ENCODE results near the gene ARL14. TPM values are rescaled to one million over a fixed set of nuclear protein-coding genes. Genes with fewer than 3 reads are reported as not detected.

The ARL14 gene
- total and polyA plus RNA-seq, 4 donors = 0.14 to 0.15 TPM; not detected in 2

DNA sequence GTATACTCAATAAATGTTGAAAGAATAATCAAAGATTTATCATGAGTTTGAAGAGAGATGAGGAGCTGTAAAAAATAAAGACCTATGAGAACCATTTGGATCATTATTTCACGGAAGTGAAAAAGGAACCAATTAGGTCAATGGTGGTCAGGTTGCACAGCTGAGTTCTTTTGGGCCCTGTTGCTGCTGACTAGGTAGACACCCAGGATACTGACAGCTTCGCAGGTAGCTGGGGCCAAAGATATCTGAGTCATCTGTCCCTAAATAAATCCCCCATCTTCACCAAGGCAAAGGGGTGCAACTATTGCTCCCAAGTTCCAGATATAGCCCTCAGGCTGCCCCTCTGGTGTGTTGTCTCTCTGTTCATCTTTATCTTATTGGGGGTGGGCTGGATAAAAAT is 5.0 kb upstream of the ARL14 start:
- no peaks in the 10 kb centered on the region for H3K36me3 ChIP-seq (ENCODE audit: control insufficient read depth in 4 of 4, insufficient read depth in 3 of 4, low read depth in 1 of 4, low read length in 3 of 4)
- peak overlapping the region; percentile 70 to 84 for H3K27ac ChIP-seq (ENCODE audit: low read depth in 1 of 2, low read length in 2 of 2)
- no peaks in the 10 kb centered on the region for H3K9me3 ChIP-seq (ENCODE audit: control insufficient read depth in 4 of 4, low read length in 3 of 4)
- DNase-seq (ENCODE audit: low spot score) = no peak
- no peak overlapping the region for H3K9ac ChIP-seq (ENCODE audit: low read depth in 1 of 2, low read length in 2 of 2)
- WGBS = 94% methylated on average over 2 of the region's 2 CpGs
- TF ChIP-seq SP1 (IDR thresholded peaks at IDR 0.05) (no peak), ZBTB33 (IDR thresholded peaks at IDR 0.05) (no peak)
- H3K4me3 ChIP-seq (ENCODE audit: low read depth in 1 of 3, low read length in 3 of 3) = no peak overlapping the region
- H3K27me3 ChIP-seq (ENCODE audit: control insufficient read depth in 4 of 4, insufficient read depth in 4 of 4, low read length in 3 of 4) = no peaks in the 10 kb centered on the region
- peaks cover 10 to 38% (median 20%) of the 10 kb centered on the region in 4 donors for H3K4me1 ChIP-seq (ENCODE audit: control insufficient read depth in 4 of 4, insufficient read depth in 4 of 4, low read length in 3 of 4)

DNA sequence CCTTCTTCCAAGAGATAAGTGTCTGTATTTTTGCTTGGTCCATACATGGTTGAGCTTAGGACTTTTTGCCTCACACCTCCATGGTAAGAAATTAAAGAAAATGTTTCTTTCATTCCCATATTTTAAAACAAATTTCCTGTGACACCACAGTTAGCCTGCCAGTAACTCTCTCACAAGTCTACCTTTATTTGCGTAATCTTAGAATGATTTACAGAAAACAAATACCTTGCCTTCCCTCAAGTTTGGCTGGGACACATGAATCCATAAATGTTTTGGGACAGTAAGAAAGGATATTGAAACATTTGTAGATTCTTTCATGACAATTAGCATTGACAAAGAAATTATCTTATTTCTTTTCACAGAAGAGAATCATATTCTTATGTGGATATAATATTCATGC is 3.8 kb upstream of the ARL14 start:
- H3K27me3 ChIP-seq (ENCODE audit: control insufficient read depth in 4 of 4, insufficient read depth in 4 of 4, low read length in 3 of 4) = no peaks in the 10 kb centered on the region
- H3K9ac ChIP-seq (ENCODE audit: low read depth in 1 of 2, low read length in 2 of 2) = no peak overlapping the region
- H3K4me1 ChIP-seq (ENCODE audit: control insufficient read depth in 4 of 4, insufficient read depth in 4 of 4, low read length in 3 of 4) = peaks cover 8 to 38% (median 20%) of the 10 kb centered on the region in 4 donors
- no peaks in the 10 kb centered on the region for H3K9me3 ChIP-seq (ENCODE audit: control insufficient read depth in 4 of 4, low read length in 3 of 4)
- no peak overlapping the region for H3K4me3 ChIP-seq (ENCODE audit: low read depth in 1 of 3, low read length in 3 of 3)
- peak; percentile 39 to 54 for TF ChIP-seq RXRA (IDR thresholded peaks at IDR 0.05)
- peak; percentile 35 to 52 for TF ChIP-seq HNF4A (conservative IDR thresholded peaks at IDR 0.05)
- no peak for TF ChIP-seq ZBTB33 (IDR thresholded peaks at IDR 0.05)
- peak; percentile 40 for TF ChIP-seq YY1 (IDR thresholded peaks at IDR 0.05)
- TF ChIP-seq JUND (IDR thresholded peaks at IDR 0.05) = peak in 1 of 2 donors; percentile 24
- peak in 1 of 2 donors; percentile 49 for TF ChIP-seq RAD21 (IDR thresholded peaks at IDR 0.05)
- TF ChIP-seq, protein P1, sequence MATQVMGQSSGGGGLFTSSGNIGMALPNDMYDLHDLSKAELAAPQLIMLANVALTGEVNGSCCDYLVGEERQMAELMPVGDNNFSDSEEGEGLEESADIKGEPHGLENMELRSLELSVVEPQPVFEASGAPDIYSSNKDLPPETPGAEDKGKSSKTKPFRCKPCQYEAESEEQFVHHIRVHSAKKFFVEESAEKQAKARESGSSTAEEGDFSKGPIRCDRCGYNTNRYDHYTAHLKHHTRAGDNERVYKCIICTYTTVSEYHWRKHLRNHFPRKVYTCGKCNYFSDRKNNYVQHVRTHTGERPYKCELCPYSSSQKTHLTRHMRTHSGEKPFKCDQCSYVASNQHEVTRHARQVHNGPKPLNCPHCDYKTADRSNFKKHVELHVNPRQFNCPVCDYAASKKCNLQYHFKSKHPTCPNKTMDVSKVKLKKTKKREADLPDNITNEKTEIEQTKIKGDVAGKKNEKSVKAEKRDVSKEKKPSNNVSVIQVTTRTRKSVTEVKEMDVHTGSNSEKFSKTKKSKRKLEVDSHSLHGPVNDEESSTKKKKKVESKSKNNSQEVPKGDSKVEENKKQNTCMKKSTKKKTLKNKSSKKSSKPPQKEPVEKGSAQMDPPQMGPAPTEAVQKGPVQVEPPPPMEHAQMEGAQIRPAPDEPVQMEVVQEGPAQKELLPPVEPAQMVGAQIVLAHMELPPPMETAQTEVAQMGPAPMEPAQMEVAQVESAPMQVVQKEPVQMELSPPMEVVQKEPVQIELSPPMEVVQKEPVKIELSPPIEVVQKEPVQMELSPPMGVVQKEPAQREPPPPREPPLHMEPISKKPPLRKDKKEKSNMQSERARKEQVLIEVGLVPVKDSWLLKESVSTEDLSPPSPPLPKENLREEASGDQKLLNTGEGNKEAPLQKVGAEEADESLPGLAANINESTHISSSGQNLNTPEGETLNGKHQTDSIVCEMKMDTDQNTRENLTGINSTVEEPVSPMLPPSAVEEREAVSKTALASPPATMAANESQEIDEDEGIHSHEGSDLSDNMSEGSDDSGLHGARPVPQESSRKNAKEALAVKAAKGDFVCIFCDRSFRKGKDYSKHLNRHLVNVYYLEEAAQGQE (IDR thresholded peaks at IDR 0.05) = no peak
- no peak for TF ChIP-seq TAF1 (conservative IDR thresholded peaks at IDR 0.05)
- no peak for TF ChIP-seq FOXA1 (IDR thresholded peaks at IDR 0.05)
- TF ChIP-seq FOXA2 (IDR thresholded peaks at IDR 0.05) = peak; percentile 45
- TF ChIP-seq HNF4G (IDR thresholded peaks at IDR 0.05) = no peak
- peak; percentile 80 for TF ChIP-seq SP1 (IDR thresholded peaks at IDR 0.05)
- no peak for TF ChIP-seq GABPA (IDR thresholded peaks at IDR 0.05 in 1 of 2, conservative IDR thresholded peaks at IDR 0.05 in 1 of 2)
- no peak for TF ChIP-seq CTCF (IDR thresholded peaks at IDR 0.05; ENCODE audit: low read depth, low read length, missing input control)
- no peak for TF ChIP-seq ATF3 (IDR thresholded peaks at IDR 0.05)
- TF ChIP-seq, protein P2, sequence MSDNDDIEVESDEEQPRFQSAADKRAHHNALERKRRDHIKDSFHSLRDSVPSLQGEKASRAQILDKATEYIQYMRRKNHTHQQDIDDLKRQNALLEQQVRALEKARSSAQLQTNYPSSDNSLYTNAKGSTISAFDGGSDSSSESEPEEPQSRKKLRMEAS (IDR thresholded peaks at IDR 0.05) = no peak
- no peak for TF ChIP-seq NR2F2 (IDR thresholded peaks at IDR 0.05)
- H3K27ac ChIP-seq (ENCODE audit: low read depth in 1 of 2, low read length in 2 of 2) = peak overlapping the region; percentile 70 to 84
- no peak for DNase-seq (ENCODE audit: low spot score)
- WGBS = 31% methylated on average over 1 of the region's 1 CpG
- H3K36me3 ChIP-seq (ENCODE audit: control insufficient read depth in 4 of 4, insufficient read depth in 3 of 4, low read depth in 1 of 4, low read length in 3 of 4) = no peaks in the 10 kb centered on the region

Data from liver (tissue), 9 donors.